HepG2 (cell line): Measurements from ENCODE around the gene MTIF3. TPM values are rescaled to one million over a fixed set of nuclear protein-coding genes. Genes with fewer than 3 reads are reported as not detected.

ENCODE experiments used
- ATAC-seq: fragments of 200-7000 bp; cut with Tn5 transposase; 3 replicates; pipeline ENCODE4 v1.9.1; 2020; ENCODE audit warnings: mild to moderate bottlenecking, moderate library complexity
- BruUV-seq: library from RNA; stranded (reverse); fragments of 400-500 nt; replicated peaks from 2 replicates; lab custom pipeline; 2021; lab: Mats Ljungman, UMichigan
- CTCF ChIA-PET: fragments of 300-600 bp; formaldehyde crosslinking; extraction: SDS; loops from one replicate; lab custom pipeline; 2021; ENCODE audit warnings: low total read pairs, inconsistent platforms, low intra/inter-chr PET ratio; lab: Yijun Ruan, JAX
- POLR2A ChIA-PET: fragments of 350-600 bp; sonication (Branson Sonifier 250); formaldehyde crosslinking; loops from one replicate; lab custom pipeline; 2020; ENCODE audit warnings: antibody characterized with exemption, inconsistent platforms; lab: Yijun Ruan, JAX
- DNase-seq: peaks from one replicate; pipeline ENCODE4 v3.0.0-alpha.2; 2015; ENCODE audit warnings: low spot score
- FAIRE-seq: peaks from 3 replicates; lab custom pipeline; 2011; peaks lifted over from hg19 to GRCh38; lab: Jason Lieb, UNC
- H2AFZ ChIP-seq: one replicate; pipeline ENCODE4 v1.6.1; 2011; ENCODE audit warnings: low read length, inconsistent platforms
- H3K27ac ChIP-seq: fragments of 300-600 bp; 3 replicates; pipeline ENCODE4 v1.8.0; 2011; ENCODE audit warnings: mixed run types, mild to moderate bottlenecking, mixed read lengths, low read length, inconsistent platforms; ENCODE audit not compliant: insufficient read depth; ENCODE audit errors: extremely low read length
- H3K27me3 ChIP-seq, 2 experiments: fragments of 200-600 bp in 1 of 2; 2 replicates in 1 of 2; 3 replicates in 1 of 2; pipeline versions ENCODE4 v1.6.0 to v1.8.0; 2011; ENCODE audit warnings: low read length in 2 of 2, mild to moderate bottlenecking in 2 of 2, moderate library complexity in 2 of 2, inconsistent platforms in 1 of 2; ENCODE audit not compliant: insufficient read depth in 2 of 2, control insufficient read depth in 1 of 2
- H3K36me3 ChIP-seq, 2 experiments: fragments of 200-600 bp in 1 of 2; replicated peaks in 1 of 2; 2 replicates in 1 of 2; 3 replicates in 1 of 2; pipeline versions ENCODE4 v1.5.1 to v1.8.0; 2011; ENCODE audit warnings: low read length in 2 of 2, inconsistent platforms in 1 of 2; ENCODE audit not compliant: insufficient read depth in 2 of 2, control insufficient read depth in 1 of 2
- H3K4me1 ChIP-seq: 2 replicates; pipeline ENCODE4 v1.5.1; 2012; ENCODE audit warnings: low read length, inconsistent platforms; ENCODE audit not compliant: insufficient read depth
- H3K4me2 ChIP-seq: 2 replicates; pipeline ENCODE4 v1.6.0; 2011; ENCODE audit warnings: low read depth, low read length, inconsistent platforms
- H3K4me3 ChIP-seq, 3 experiments: fragments of 200-600 bp in 1 of 3; sonication (generic), shearing (Covaris generic) in 1 of 3; replicated peaks in 1 of 3; 2 replicates each; pipeline ENCODE4 v1.5.1; 2011 to 2016; ENCODE audit warnings: low read length in 3 of 3, inconsistent platforms in 2 of 3, low read depth in 2 of 3, mild to moderate bottlenecking in 2 of 3, control low read depth in 1 of 3, mixed read lengths in 1 of 3; ENCODE audit not compliant: insufficient read depth in 1 of 3
- H3K79me2 ChIP-seq: one replicate; pipeline ENCODE4 v1.6.1; 2011; ENCODE audit warnings: low read length, inconsistent platforms; ENCODE audit not compliant: insufficient read depth
- H3K9ac ChIP-seq: 2 replicates; pipeline ENCODE4 v1.6.0; 2011; ENCODE audit warnings: mild to moderate bottlenecking, low read depth, low read length, inconsistent platforms; ENCODE audit not compliant: insufficient read depth
- H3K9me3 ChIP-seq: 2 replicates; pipeline ENCODE4 v1.5.1; 2012; ENCODE audit warnings: mild to moderate bottlenecking, low read length
- H4K20me1 ChIP-seq: 2 replicates; pipeline ENCODE4 v1.6.0; 2011; ENCODE audit warnings: inconsistent platforms, mild to moderate bottlenecking, low read length, moderate library complexity; ENCODE audit not compliant: insufficient read depth
- BORCS8-MEF2B ChIP-seq: sonication (generic); formaldehyde crosslinking; IDR thresholded peaks from 2 replicates; pipeline ENCODE4 v1.8.0; 2022; ENCODE audit warnings: mild to moderate bottlenecking, missing genetic modification reagents
- DPF2 ChIP-seq: sonication (generic); formaldehyde crosslinking; IDR thresholded peaks from 2 replicates; pipeline ENCODE4 v1.4.0; 2020; ENCODE audit warnings: mild to moderate bottlenecking, low read depth, missing genetic modification reagents, borderline replicate concordance
- EED ChIP-seq: sonication (generic); formaldehyde crosslinking; IDR thresholded peaks from 2 replicates; pipeline ENCODE4 v1.5.0; 2020; ENCODE audit warnings: mild to moderate bottlenecking, missing genetic modification reagents
- GABPB1 ChIP-seq: IDR thresholded peaks from 2 replicates; pipeline ENCODE4 v1.6.1; 2016; ENCODE audit warnings: mild to moderate bottlenecking, missing genetic modification reagents, moderate library complexity, missing compliant biosample characterization
- HNRNPL ChIP-seq: fragments of 200-400 bp; formaldehyde crosslinking; IDR thresholded peaks from 2 replicates; pipeline ENCODE4 v1.6.1; 2017; ENCODE audit warnings: mild to moderate bottlenecking, low read depth, low read length
- MED8 ChIP-seq: sonication (generic); formaldehyde crosslinking; IDR thresholded peaks from 2 replicates; pipeline ENCODE4 v1.8.1; 2023; ENCODE audit warnings: mild to moderate bottlenecking, missing genetic modification reagents; ENCODE audit not compliant: insufficient replicate concordance
- PRPF4 ChIP-seq: fragments of 200-400 bp; formaldehyde crosslinking; IDR thresholded peaks from 2 replicates; pipeline ENCODE4 v1.6.1; 2016; ENCODE audit warnings: low read length, low read depth; ENCODE audit not compliant: poor library complexity, severe bottlenecking
- RFX1 ChIP-seq: fragments of 450-650 bp; IDR thresholded peaks from 2 replicates; pipeline ENCODE4 v1.6.1; 2017
- RXRB ChIP-seq: IDR thresholded peaks from 2 replicates; pipeline ENCODE4 v1.6.1; 2016; ENCODE audit warnings: borderline replicate concordance, missing genetic modification reagents, missing compliant biosample characterization
- SIN3B ChIP-seq: fragments of 150-350 bp; IDR thresholded peaks from 2 replicates; pipeline ENCODE4 v1.6.1; 2014; ENCODE audit warnings: low read length
- SMYD3 ChIP-seq: sonication (generic); formaldehyde crosslinking; IDR thresholded peaks from 2 replicates; pipeline ENCODE4 v1.8.1; 2023; ENCODE audit warnings: mild to moderate bottlenecking, missing genetic modification reagents
- ZBTB38 ChIP-seq: sonication (generic); formaldehyde crosslinking; IDR thresholded peaks from 2 replicates; pipeline ENCODE4 v1.5.1; 2020; ENCODE audit warnings: mild to moderate bottlenecking, missing genetic modification reagents
- ZC3H4 ChIP-seq: sonication (generic); formaldehyde crosslinking; IDR thresholded peaks from 2 replicates; pipeline ENCODE4 v1.4.0; 2020; ENCODE audit warnings: missing genetic modification reagents, borderline replicate concordance
- ZNF17 ChIP-seq: sonication (generic); formaldehyde crosslinking; IDR thresholded peaks from 2 replicates; pipeline ENCODE4 v1.5.0; 2020; ENCODE audit warnings: mild to moderate bottlenecking, missing genetic modification reagents
- ZNF30 ChIP-seq: sonication (generic); formaldehyde crosslinking; IDR thresholded peaks from 2 replicates; pipeline ENCODE4 v1.5.0; 2020; ENCODE audit warnings: mild to moderate bottlenecking, missing genetic modification reagents
- ZNF564 ChIP-seq: sonication (generic); formaldehyde crosslinking; IDR thresholded peaks from 2 replicates; pipeline ENCODE4 v1.8.1; 2023; ENCODE audit warnings: mild to moderate bottlenecking, missing genetic modification reagents
- ZSCAN31 ChIP-seq: sonication (generic); formaldehyde crosslinking; IDR thresholded peaks from 2 replicates; pipeline ENCODE4 v1.5.0; 2020; ENCODE audit warnings: low read depth, mild to moderate bottlenecking, missing genetic modification reagents
- WGBS: methylation state at CpG from one replicate; pipeline ENCODE4 v1.1.6; 2017; ENCODE audit warnings: low lambda C conversion rate; 5-methylcytosine and 5-hydroxymethylcytosine counted together
- in situ Hi-C: cut with HindIII; loops from 2 replicates; pipeline ENCODE4 v1.10.0; 2017; ENCODE audit warnings: low pct_unique_long_range_greater_than_20kb; ENCODE audit not compliant: extremely low pct_ligation_motif_present
- intact Hi-C: fragments of 100-400 bp; cut with micrococcal nuclease; formaldehyde crosslinking; loops from one replicate; pipeline ENCODE4 v1.10.0; 2022; ENCODE audit not compliant: unreplicated experiment
- polyA plus RNA-seq, 8 experiments: library from polyadenylated mRNA; depleted of rRNA in 3 of 8; stranded (reverse) in 7 of 8; unstranded in 1 of 8; fragments of >200 nt; fragmentation: Illumina TruSeq in 4 of 8; extraction: Trizol in 4 of 8; gene quantifications; 2 replicates each; pipeline versions ENCODE4 v1.2.1 to v1.2.3, GENCODE V29; 2011 to 2016; ENCODE audit warnings: low read depth in 4 of 8, missing spikeins in 1 of 8, mixed read lengths in 1 of 8; ENCODE audit not compliant: insufficient read depth in 1 of 8
- total RNA-seq, 5 experiments: library from RNA; depleted of rRNA; stranded (reverse); fragments of >200 nt; fragmentation: Illumina TruSeq; extraction: Trizol; gene quantifications; 2 replicates each; pipeline ENCODE4 v1.2.3, GENCODE V29; 2016; ENCODE audit warnings: low read depth in 1 of 5
- TF ChIP-seq, protein P1 (sequence below): conservative IDR thresholded peaks from 2 replicates; pipeline ENCODE4 v1.6.1; 2018; ENCODE audit warnings: missing genetic modification reagents
- TF ChIP-seq, protein P2 (sequence below): sonication (generic); formaldehyde crosslinking; IDR thresholded peaks from 2 replicates; pipeline ENCODE4 v1.5.1; 2020; ENCODE audit warnings: mild to moderate bottlenecking, missing genetic modification reagents, moderate library complexity

Gene MTIF3
- total and polyA plus RNA-seq, 2 of the 13 experiments (the other 11 are each of a cell fraction or from before 2014, with no cell fraction given): 33.7 to 40.6 TPM

DNA sequence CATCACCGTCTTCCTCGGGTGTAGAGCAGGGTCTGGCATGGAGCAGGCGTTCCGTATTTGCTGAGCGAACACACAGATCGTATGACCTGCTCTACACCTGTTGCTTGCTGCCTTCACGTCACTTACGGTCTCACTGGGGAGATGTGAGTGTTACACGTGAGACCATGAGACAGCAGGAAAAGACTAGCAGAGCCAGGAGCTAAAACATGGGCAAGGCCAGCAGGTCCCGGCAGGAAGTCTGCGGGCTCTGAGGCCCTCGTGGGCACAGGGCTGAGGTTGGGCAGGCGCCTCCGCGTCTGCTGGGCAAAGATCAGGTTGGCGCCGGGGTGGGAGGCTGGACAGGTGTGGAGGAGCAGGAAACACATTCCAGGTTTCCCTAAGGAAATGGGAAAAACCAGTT lies 45.7 kb downstream of the MTIF3 start:
- intact Hi-C loops (loop anchor here (1.0 kb wide), 1 partner anchor 21 kb away; no protein-coding TSS in a partner anchor), in situ Hi-C loops (no loop called here)
- Histone ChIP-seq H3K4me2 (peak overlapping the region; percentile 68), H3K36me3 (no peaks in the 10 kb centered on the region), H2AFZ (peak overlapping the region; percentile 62), H3K9ac (peak overlapping the region; percentile 64), H4K20me1 (no peaks in the 10 kb centered on the region), H3K27me3 (no peaks in the 10 kb centered on the region), H3K9me3 (no peaks in the 10 kb centered on the region), H3K4me1 (peaks cover 65% of the 10 kb centered on the region), H3K27ac (peak overlapping the region; percentile 91), H3K79me2 (no peaks in the 10 kb centered on the region), H3K4me3 (peak overlapping the region in 1 of 3 experiments; percentile 53; a peak in 1 of 6 replicates)
- no TSS peak for BruUV-seq
- DNase-seq (no peak), ATAC-seq (no peak), FAIRE-seq (no peak)
- 93% methylated on average over 17 of the region's 17 CpGs for WGBS
- ChIA-PET CTCF (no interaction called here), POLR2A (interaction anchor here (1.7 to 3.6 kb wide), 3 partner anchors 8 to 21 kb away, joined by 6 to 38 read pairs (median 14); partner anchors contain the start of gene GTF3A)
- TF ChIP-seq EED (no peak), ZNF30 (no peak), RFX1 (no peak), ZBTB38 (CRISPR knock-in tag) (peak; percentile 92), MED8 (CRISPR knock-in tag) (peak; percentile 30), RXRB (CRISPR knock-in tag) (no peak), GABPB1 (CRISPR knock-in tag) (no peak; the same call in 1 of the 2 replicates), ZSCAN31 (CRISPR knock-in tag) (no peak), HNRNPL (peak; percentile 61; the same call in 1 of the 2 replicates), SIN3B (no peak), DPF2 (CRISPR knock-in tag) (no peak), PRPF4 (peak; percentile 50), ZNF564 (CRISPR knock-in tag) (no peak), BORCS8-MEF2B (0 out of 2 replicates have a peak, but pooled peaks have one; percentile 12), SMYD3 (CRISPR knock-in tag) (no peak), ZNF17 (CRISPR knock-in tag) (no peak), ZC3H4 (CRISPR knock-in tag) (no peak)
- TF ChIP-seq, protein P1, sequence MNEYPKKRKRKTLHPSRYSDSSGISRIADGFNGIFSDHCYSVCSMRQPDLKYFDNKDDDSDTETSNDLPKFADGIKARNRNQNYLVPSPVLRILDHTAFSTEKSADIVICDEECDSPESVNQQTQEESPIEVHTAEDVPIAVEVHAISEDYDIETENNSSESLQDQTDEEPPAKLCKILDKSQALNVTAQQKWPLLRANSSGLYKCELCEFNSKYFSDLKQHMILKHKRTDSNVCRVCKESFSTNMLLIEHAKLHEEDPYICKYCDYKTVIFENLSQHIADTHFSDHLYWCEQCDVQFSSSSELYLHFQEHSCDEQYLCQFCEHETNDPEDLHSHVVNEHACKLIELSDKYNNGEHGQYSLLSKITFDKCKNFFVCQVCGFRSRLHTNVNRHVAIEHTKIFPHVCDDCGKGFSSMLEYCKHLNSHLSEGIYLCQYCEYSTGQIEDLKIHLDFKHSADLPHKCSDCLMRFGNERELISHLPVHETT (CRISPR knock-in tag): no peak
- TF ChIP-seq, protein P2, sequence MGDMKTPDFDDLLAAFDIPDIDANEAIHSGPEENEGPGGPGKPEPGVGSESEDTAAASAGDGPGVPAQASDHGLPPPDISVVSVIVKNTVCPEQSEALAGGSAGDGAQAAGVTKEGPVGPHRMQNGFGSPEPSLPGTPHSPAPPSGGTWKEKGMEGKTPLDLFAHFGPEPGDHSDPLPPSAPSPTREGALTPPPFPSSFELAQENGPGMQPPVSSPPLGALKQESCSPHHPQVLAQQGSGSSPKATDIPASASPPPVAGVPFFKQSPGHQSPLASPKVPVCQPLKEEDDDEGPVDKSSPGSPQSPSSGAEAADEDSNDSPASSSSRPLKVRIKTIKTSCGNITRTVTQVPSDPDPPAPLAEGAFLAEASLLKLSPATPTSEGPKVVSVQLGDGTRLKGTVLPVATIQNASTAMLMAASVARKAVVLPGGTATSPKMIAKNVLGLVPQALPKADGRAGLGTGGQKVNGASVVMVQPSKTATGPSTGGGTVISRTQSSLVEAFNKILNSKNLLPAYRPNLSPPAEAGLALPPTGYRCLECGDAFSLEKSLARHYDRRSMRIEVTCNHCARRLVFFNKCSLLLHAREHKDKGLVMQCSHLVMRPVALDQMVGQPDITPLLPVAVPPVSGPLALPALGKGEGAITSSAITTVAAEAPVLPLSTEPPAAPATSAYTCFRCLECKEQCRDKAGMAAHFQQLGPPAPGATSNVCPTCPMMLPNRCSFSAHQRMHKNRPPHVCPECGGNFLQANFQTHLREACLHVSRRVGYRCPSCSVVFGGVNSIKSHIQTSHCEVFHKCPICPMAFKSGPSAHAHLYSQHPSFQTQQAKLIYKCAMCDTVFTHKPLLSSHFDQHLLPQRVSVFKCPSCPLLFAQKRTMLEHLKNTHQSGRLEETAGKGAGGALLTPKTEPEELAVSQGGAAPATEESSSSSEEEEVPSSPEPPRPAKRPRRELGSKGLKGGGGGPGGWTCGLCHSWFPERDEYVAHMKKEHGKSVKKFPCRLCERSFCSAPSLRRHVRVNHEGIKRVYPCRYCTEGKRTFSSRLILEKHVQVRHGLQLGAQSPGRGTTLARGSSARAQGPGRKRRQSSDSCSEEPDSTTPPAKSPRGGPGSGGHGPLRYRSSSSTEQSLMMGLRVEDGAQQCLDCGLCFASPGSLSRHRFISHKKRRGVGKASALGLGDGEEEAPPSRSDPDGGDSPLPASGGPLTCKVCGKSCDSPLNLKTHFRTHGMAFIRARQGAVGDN: peak; percentile 9; the same call in 1 of the 2 replicates
